Omental fat pad (tissue), 4 donors: Measurements from ENCODE around the gene MAGIX. TPM values are rescaled to one million over a fixed set of nuclear protein-coding genes. Genes with fewer than 3 reads are reported as not detected.

Experiments
- ATAC-seq: fragments of 150-250 bp; one replicate; pipeline ENCODE4 v1.9.1; 2016; ENCODE audit warnings: mild to moderate bottlenecking, moderate library complexity; ENCODE audit not compliant: low FRiP score
- DNase-seq: peaks from one replicate; pipeline ENCODE4 v3.0.0-alpha.2; 2019; ENCODE audit warnings: low spot score
- CTCF ChIP-seq, 3 donors: fragments of 450-650 bp; IDR thresholded peaks; one replicate each; pipeline ENCODE4 v1.5.1; 2016 to 2017; ENCODE audit warnings: antibody characterized with exemption in 3 of 3, mild to moderate bottlenecking in 3 of 3, moderate library complexity in 2 of 3
- total RNA-seq, 4 donors: library from RNA; depleted of rRNA; stranded (reverse); fragments of >200 nt; gene quantifications; one replicate each; pipeline ENCODE4 v1.1.0, GENCODE V29; 2016

The MAGIX gene
- total RNA-seq, 4 donors from 2014 or later = 1.1 to 7.3 (median 3.3) TPM

GRCh38 chrX:49202022-49202421, 39.5 kb downstream of the MAGIX start:
- ATAC-seq (no peak), DNase-seq (no peak)
- no peak for TF ChIP-seq CTCF (IDR thresholded peaks at IDR 0.05)

DNA sequence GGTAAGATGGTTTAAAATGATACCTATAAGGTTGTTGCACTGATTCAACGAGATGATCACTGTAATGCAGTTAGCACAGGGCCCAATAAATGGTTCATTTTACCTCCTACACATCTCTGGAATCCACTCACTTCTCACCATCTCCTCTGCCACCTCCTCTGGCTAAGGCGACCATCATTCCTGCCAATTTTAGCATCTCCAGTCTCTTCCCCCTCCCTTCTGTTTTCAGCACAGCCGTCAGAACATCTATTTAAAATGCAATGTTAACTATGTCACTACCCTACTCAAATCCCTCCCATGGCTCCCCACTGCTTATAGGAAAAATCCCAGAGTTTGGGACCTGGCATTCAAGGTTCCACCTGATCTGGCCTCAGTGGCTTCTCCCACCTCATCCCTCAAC, 41.0 kb downstream of the MAGIX start:
- ATAC-seq (no peak), DNase-seq (no peak)
- no peak for TF ChIP-seq CTCF (IDR thresholded peaks at IDR 0.05)

- DNase-seq (no peak), ATAC-seq (no peak)
- TF ChIP-seq CTCF (IDR thresholded peaks at IDR 0.05) = no peak
These were observed 41.5 kb downstream of the MAGIX start for GRCh38 chrX:49204017-49204416.

GRCh38 chrX:49204709-49205108, 42.2 kb downstream of the MAGIX start:
- DNase-seq = no peak
- no peak for TF ChIP-seq CTCF (IDR thresholded peaks at IDR 0.05)
- no peak for ATAC-seq

DNA sequence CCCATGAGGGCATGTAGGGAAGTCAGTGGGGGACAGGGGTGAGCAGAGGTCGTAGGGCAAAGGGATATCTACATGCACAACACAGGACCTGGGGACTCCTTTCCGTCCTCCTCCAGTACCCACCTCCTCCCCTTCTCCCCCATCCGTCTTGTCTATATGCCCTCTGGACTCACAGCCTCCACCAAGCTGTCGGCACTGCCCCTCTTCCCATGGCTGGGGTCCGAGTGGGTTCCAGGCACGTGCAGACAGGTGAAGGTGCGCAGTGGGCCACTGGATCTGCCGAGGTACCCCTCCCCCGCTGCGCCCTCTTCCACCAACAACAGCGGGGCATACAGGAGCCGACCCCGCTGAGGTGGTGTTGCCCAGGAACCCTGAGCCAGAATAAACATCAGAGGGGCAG, 42.9 kb downstream of the MAGIX start:
- TF ChIP-seq CTCF (IDR thresholded peaks at IDR 0.05) = no peak

GRCh38 chrX:49206543-49206942, 44.0 kb downstream of the MAGIX start:
- TF ChIP-seq CTCF (IDR thresholded peaks at IDR 0.05) = no peak
- no peak for DNase-seq
- ATAC-seq = no peak

More for the DNA sequence above, 42.9 kb downstream of the MAGIX start:
- DNase-seq = no peak
- no peak for ATAC-seq

DNA sequence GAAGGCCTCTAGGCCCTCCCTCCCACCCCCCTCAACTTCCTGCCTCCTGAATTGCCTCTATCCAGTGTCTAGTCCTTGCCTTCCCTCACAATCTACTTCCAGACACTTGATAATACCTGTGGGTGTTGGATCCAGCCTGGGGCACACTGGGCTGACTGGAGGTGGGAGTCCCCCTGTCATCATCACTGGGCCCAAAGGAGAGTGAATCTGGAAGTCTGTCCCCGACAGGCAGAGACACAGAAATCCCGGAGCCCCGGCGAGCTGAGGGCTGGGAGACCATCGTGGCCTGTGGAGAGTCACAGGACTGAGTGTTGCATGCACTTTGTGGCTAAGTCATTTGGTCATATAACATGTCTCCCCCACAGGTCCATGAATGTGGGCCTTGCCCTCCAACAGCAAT, 45.8 kb downstream of the MAGIX start:
- ATAC-seq = no peak
- TF ChIP-seq CTCF (IDR thresholded peaks at IDR 0.05) = no peak
- no peak for DNase-seq
